Measurements from ENCODE around the gene GRWD1. TPM values are rescaled to one million over a fixed set of nuclear protein-coding genes. Genes with fewer than 3 reads are reported as not detected.
A peak's percentile ranks its signal among the peaks of the same experiment; 100 is the strongest.

GRWD1 gene
- total RNA-seq, 3 donors from 2014 or later = 19.7 to 26.8 (median 24.3) TPM

DNA sequence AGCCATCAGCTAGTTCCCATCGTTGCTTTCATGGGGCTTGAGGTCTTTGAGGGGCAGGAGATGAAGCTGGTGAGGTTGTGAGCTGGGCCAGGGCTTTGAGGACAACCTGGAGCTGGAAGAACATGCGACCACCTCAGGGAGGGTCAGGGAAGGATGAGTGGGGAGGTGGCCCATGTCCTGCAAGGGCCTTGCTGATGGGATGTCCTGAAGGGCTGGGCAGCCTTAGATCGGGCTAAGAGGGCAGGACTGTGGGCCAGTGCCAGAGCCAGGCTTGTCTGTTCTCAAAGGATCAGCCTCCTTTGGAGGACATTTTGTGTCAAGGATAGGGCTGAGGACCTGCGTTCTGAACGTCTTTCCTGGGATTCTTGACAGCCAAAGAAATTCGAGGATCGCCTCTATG is 33.9 kb downstream of the GRWD1 start:
- H3K9me3 ChIP-seq = no peaks in the 10 kb centered on the region
- ATAC-seq (peak; percentile 28), DNase-seq (peak in 1 of 3 donors; percentile 27)
- peaks cover 4% of the 10 kb centered on the region for H3K36me3 ChIP-seq (ENCODE audit: low read depth)
- TF ChIP-seq, protein P1, sequence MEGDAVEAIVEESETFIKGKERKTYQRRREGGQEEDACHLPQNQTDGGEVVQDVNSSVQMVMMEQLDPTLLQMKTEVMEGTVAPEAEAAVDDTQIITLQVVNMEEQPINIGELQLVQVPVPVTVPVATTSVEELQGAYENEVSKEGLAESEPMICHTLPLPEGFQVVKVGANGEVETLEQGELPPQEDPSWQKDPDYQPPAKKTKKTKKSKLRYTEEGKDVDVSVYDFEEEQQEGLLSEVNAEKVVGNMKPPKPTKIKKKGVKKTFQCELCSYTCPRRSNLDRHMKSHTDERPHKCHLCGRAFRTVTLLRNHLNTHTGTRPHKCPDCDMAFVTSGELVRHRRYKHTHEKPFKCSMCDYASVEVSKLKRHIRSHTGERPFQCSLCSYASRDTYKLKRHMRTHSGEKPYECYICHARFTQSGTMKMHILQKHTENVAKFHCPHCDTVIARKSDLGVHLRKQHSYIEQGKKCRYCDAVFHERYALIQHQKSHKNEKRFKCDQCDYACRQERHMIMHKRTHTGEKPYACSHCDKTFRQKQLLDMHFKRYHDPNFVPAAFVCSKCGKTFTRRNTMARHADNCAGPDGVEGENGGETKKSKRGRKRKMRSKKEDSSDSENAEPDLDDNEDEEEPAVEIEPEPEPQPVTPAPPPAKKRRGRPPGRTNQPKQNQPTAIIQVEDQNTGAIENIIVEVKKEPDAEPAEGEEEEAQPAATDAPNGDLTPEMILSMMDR (IDR thresholded peaks at IDR 0.05) = no peak
- no peak overlapping the region for H3K4me3 ChIP-seq
- intact Hi-C loops (cut with DNase I, micrococcal nuclease) = no loop called here
- H3K4me1 ChIP-seq (ENCODE audit: low read depth) = peaks cover 3% of the 10 kb centered on the region

DNA sequence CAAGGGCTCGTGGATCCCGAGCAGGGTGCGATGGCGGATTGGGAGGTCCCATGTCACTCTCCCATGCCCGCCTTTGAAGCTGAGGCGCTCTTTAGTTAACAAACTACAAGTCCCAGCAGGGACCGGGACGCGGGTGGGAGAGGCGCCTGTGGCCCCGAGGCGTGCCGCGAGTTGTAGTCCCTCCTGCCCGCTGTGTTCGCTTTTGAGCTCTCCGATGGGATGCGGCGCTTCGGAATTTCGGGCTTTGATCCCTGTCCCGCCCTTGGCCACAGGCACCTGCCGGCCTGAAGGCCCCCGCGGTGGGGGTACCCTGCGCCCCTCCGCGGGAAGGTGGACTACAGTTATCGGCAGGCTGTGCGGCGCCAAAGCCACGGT is 34.4 kb downstream of the GRWD1 start:
- DNase-seq = peak in 2 of 3 donors; percentile 52 to 65
- Histone ChIP-seq H3K36me3 (ENCODE audit: low read depth) (peaks cover under 1% of the 10 kb centered on the region), H3K4me1 (ENCODE audit: low read depth) (peaks cover 3% of the 10 kb centered on the region), H3K4me3 (no peak overlapping the region), H3K9me3 (no peaks in the 10 kb centered on the region)
- intact Hi-C loops (cut with DNase I, micrococcal nuclease) = no loop called here
- TF ChIP-seq, protein P1 (IDR thresholded peaks at IDR 0.05) = no peak
- peak; percentile 61 for ATAC-seq

DNA sequence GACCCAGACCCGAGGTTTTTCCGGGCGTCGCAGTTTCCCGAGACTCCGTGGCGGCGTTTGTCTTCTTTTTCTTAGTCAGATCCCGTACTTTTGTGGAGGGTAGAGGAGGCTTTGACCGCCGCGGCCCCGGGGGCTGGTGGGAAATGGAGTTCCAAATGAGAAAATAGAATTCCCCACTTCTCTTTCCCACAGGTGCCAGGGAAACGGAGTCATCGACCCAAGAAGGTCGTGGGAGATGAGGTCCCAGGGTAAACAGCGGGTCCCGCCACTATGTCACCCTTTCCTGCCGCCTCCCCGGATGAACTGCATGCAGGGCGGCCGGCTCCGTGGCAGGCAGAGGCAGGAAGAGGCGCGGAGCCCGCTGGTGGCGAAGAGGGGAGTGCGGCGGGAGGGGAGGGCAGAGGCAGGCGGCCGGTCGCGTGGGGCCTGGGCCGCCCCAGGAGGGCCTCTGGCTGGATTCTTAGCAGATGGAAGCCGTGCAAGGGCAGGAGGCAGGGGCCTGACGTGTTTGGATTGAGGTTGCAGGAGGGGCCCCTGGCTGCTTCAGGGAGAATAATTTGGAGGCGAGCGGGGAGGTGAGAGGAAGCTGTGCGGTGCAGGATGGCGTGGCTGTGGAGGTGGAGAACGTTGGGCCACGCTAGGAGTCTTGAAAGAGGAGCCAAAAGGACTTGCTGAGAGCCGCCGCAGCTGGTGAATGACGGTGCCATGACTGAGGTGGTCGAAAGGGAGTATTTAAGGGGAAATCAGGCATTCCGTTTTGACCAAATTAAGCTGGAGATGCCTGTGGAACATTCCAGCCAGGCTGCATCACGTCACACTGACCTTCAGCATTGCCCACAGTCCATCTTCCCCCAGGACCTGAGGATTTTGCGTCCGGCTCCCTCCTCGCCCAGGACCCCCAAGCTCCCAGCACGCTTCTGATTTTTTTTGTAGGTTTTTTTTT is 35.0 kb downstream of the GRWD1 start:
- DNase-seq = peak in 2 of 3 donors; percentile 42 to 66
- intact Hi-C loops (cut with DNase I, micrococcal nuclease) = no loop called here
- TF ChIP-seq, protein P1 (IDR thresholded peaks at IDR 0.05) = no peak
- H3K4me3 ChIP-seq = no peak overlapping the region
- peak; percentile 69 for ATAC-seq
- H3K9me3 ChIP-seq = no peaks in the 10 kb centered on the region
- peaks cover 3% of the 10 kb centered on the region for H3K4me1 ChIP-seq (ENCODE audit: low read depth)
- H3K36me3 ChIP-seq (ENCODE audit: low read depth) = no peaks in the 10 kb centered on the region

DNA sequence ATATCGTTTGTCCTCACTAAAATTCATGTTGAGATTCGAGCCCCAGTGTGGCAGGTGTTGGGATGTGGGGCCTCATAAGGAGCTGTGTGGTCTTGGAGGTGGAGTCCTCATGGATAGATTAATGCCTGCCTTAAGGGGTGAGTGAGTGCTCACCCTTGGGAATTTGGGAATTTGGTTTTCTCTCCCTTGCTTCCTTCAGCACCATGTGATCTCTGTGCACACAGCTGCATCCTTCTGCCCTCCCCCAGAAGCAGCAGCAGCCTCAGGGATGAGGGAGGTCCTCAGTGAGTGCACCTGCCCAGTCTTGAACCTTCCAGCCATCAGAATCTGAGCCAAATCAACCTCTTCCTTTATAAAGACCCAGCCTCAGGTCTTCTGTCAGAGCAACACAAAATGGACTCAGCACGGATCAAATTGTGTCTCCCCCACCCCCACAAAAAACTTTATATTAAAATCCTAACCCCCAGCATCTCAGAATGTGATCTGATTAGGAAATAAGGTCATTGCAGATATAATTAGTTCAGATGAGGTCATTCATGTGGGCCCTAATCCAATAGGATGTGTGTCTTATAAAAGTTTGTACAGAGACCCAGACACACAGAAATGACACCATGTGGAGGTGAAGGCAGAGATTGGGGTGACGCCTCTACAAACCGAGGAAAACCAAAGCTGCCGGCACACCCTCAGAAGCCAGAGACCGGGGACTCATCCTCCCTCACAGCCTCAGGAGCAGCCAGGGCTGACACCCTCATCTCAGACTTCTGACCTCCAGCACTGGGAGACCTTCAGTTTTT is 36.3 kb downstream of the GRWD1 start:
- intact Hi-C loops (cut with DNase I, micrococcal nuclease) = no loop called here
- ATAC-seq (no peak), DNase-seq (no peak)
- no peaks in the 10 kb centered on the region for H3K36me3 ChIP-seq (ENCODE audit: low read depth)
- no peaks in the 10 kb centered on the region for H3K9me3 ChIP-seq
- H3K4me1 ChIP-seq (ENCODE audit: low read depth) = peaks cover 3% of the 10 kb centered on the region
- no peak overlapping the region for H3K4me3 ChIP-seq
- TF ChIP-seq, protein P1 (IDR thresholded peaks at IDR 0.05) = no peak

DNA sequence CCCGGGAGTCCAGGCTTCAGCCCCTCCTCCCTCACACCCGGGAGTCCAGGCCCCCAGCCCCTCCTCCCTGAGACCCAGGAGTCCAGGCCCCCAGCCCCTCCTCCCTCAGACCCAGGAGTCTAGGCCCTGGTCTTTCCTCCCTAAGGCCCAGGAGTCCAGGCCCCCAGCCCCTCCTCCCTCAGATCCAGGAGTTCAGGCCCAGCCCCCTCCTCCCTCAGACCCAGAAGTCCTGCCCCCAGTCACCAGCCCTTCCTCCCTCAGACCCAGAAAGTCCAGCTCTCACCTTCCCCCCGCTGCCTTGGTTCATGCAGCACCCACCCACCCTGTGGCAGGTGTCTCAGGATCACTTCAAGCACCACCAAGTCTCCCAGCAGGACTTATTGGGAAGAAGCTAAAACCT is 37.5 kb downstream of the GRWD1 start:
- Histone ChIP-seq H3K9me3 (no peaks in the 10 kb centered on the region), H3K4me1 (ENCODE audit: low read depth) (peaks cover 9% of the 10 kb centered on the region), H3K36me3 (ENCODE audit: low read depth) (no peaks in the 10 kb centered on the region), H3K4me3 (no peak overlapping the region)
- TF ChIP-seq, protein P1 (IDR thresholded peaks at IDR 0.05) = no peak
- ATAC-seq (no peak), DNase-seq (no peak)
- intact Hi-C loops (cut with DNase I, micrococcal nuclease) = no loop called here

All from mucosa of descending colon (tissue), 3 donors.